ENCODE measurements around the gene FUOM. TPM values are rescaled to one million over a fixed set of nuclear protein-coding genes. Genes with fewer than 3 reads are reported as not detected.

The FUOM gene
- total RNA-seq, 1 experiment from 2014 or later = 41.8 TPM

GRCh38 chr10:133326223-133326551 lies 31.6 kb downstream of the FUOM start:
- no peak for DNase-seq
- WGBS (ENCODE audit: extremely low coverage, insufficient read length, low lambda C conversion rate) = no CpG with 5 or more reads among the region's 9 CpGs
- Histone ChIP-seq H3K4me2 (ENCODE audit: insufficient read depth, insufficient read length, low read length) (peak overlapping the region; percentile 70), H2BK5ac (ENCODE audit: insufficient read length, low read length) (no peak overlapping the region), H3K9me3 (ENCODE audit: control insufficient read depth, low read depth, low read length) (no peaks in the 10 kb centered on the region), H2AFZ (ENCODE audit: low read length) (no peak overlapping the region), H3K9ac (ENCODE audit: extremely low read depth, insufficient read length, low read length) (no peak overlapping the region), H3T11ph (ENCODE audit: low read length) (no peak overlapping the region), H4K5ac (ENCODE audit: insufficient read length, low read depth, low read length) (no peak overlapping the region), H4K20me1 (ENCODE audit: control insufficient read depth, insufficient read depth, insufficient read length) (no peaks in the 10 kb centered on the region), H3K79me2 (ENCODE audit: insufficient read depth, low read length) (no peaks in the 10 kb centered on the region), H3K4me1 (ENCODE audit: insufficient read depth, low read length) (no peaks in the 10 kb centered on the region; the same call in 1 of the 2 replicates), H3K14ac (ENCODE audit: insufficient read depth, low read length) (peak overlapping the region; percentile 90; the same call in 1 of the 2 replicates), H3K18ac (ENCODE audit: insufficient read length, low read depth, low read length) (peak overlapping the region; percentile 34), H3K27ac (ENCODE audit: insufficient read length, low read depth, low read length) (no peak overlapping the region), H2BK12ac (ENCODE audit: insufficient read length, low read depth, low read length) (no peak overlapping the region), H3K23ac (ENCODE audit: insufficient read length, low read depth, low read length) (no peak overlapping the region), H2BK15ac (ENCODE audit: low read depth, low read length) (no peak overlapping the region; the same call in 1 of the 2 replicates), H2AK5ac (ENCODE audit: insufficient read length, low read length) (no peak overlapping the region), H2BK20ac (ENCODE audit: low read depth, low read length, poor library complexity, severe bottlenecking) (no peak overlapping the region), H3K4ac (ENCODE audit: low read depth, low read length) (no peak overlapping the region), H4K91ac (ENCODE audit: insufficient read length, low read depth, low read length) (no peak overlapping the region), H2BK120ac (ENCODE audit: low read depth, low read length, poor library complexity, severe bottlenecking) (no peak overlapping the region), H3K79me1 (ENCODE audit: insufficient read depth, low read depth, low read length, poor library complexity, severe bottlenecking) (no peaks in the 10 kb centered on the region), H3K23me2 (ENCODE audit: insufficient read length, low read depth, low read length, poor library complexity, severe bottlenecking) (peaks cover 19% of the 10 kb centered on the region), H4K8ac (replicated peaks; ENCODE audit: insufficient read length, low read depth, low read length) (no peak overlapping the region), H3K27me3 (ENCODE audit: insufficient read depth, low read length) (peaks cover 13% of the 10 kb centered on the region; the same call in 1 of the 2 replicates), H3K56ac (ENCODE audit: insufficient read length, low read depth, low read length) (no peak overlapping the region)
- no peaks in the 10 kb centered on the region; a peak in 1 of 7 replicates for H3K36me3 Mint-ChIP-seq (ENCODE audit: insufficient read depth in 1 of 3, low read depth in 3 of 3)
- H3K27me3 Mint-ChIP-seq (ENCODE audit: low read depth) = peaks cover 66% of the 10 kb centered on the region
- TF ChIP-seq CTCF (conservative IDR thresholded peaks at IDR 0.05) = no peak
- peaks cover 14 to 28% of the 10 kb centered on the region in 2 experiments for H3K4me1 Mint-ChIP-seq
- 0 out of 5 replicates have a peak, but pooled peaks cover 0 to 2% of the 10 kb centered on the region in 2 experiments for H3K9me3 Mint-ChIP-seq
- no peak overlapping the region for H3K27ac Mint-ChIP-seq
- H3K4me3 Mint-ChIP-seq = peak overlapping the region; percentile 60 to 78
